Measurements from ENCODE around the gene ZBTB6.
"Not testable (repeated sequence)": the region's sequence is repeated elsewhere in the genome, so short reads cannot be mapped to it uniquely, and the experiment has no call there.

The ZBTB6 gene

DNA sequence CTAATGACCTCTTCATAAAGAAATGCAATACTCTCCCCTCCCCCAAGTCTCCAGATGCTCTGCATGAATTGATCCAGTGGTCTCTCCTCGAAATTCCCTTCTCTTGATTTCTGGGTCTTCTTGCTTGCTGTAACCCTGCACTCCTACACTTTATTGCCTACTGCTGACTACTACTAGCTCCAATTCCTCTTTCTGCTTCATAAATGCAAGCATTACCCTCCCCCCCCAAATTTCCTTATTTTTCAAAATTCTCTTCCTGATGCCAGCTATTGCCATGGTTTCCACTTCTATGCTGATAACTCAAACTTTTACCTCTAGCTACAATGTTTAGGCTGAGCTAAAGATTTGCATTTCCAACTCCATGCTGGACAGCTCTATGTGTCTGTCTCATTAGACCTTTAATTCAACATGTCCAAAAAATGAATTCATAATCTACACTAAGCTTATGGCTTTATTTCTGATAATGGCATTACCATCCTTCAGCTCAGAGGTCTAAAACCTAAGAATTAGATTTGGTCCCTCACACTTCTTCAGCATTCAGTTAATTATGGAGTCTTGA, 16.8 kb upstream of the ZBTB6 start:
- DNase-seq (ENCODE audit: low read depth): no peak

DNA sequence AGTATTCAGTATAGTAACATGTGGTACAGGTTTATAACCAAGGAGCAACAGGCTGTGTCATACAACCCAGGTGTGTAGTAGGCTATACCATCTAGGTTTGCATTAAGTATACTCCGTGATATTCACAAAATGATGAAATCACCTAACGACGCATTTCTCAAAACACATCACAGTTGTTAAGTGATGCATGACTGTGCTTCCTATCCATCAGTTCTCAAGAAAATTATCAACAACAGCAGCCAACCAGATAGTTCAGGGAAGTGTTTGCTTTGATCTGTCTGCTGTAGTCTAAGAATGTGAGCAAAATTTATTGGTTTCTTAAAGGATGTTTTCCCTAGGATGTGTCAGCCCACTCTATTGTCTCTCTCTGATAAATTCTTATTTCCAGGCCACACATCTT, 10.8 kb upstream of the ZBTB6 start:
- DNase-seq (ENCODE audit: low read depth): no peak

DNA sequence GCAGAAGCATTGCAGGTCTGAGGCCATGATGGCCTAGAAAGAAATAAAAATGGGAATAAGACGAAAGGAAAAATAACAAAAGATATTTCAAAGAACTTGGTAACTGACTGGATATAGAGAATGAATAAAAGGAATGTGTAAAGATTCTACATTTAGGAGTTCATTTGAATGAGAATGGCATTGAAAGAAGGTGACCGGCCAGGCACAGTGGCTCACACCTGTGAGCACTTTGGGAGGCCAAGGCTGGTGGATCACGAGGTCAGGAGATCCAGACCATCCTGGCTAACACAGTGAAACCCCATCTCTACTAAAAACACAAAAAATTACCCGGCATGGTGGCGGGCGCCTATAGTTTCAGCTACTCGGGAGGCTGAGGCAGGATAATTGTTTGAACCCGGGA, 9.6 kb upstream of the ZBTB6 start:
- DNase-seq (ENCODE audit: low read depth): no peak

DNA sequence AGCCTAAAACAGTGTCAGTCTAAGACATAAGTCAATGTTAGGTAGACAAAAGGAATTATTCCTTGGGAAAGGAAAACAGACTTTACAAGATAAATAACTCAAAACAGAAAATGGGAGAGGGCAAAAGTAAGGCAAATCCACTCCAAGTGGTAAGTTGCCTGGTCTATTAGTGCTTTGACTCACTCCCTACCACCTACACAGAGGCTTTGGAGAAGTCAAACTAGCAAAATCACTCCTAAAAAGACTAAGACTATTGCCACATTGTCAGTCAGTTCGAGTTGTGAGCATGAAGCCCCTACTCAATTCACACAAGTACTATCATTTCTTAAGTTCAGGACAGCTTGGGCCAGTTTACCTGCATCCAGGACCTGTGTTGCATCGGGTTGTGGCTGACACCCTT, 5.2 kb upstream of the ZBTB6 start:
- DNase-seq (ENCODE audit: low read depth): no peak

DNA sequence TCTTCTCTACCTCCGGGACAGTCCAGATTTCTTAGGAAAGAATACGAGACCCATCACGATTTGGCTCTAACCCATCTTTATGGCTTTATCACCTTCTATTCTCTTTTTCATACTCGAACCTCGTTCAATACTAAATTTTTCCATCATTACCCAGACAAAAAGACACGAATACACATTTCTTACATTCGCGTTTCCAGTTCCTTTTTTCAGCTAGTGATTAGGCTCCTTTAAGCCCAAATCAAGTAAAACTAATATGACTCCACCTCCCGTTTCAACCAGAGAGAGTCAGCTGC, 506 bp downstream of the ZBTB6 start:
- no peak for DNase-seq (ENCODE audit: low read depth)

DNA sequence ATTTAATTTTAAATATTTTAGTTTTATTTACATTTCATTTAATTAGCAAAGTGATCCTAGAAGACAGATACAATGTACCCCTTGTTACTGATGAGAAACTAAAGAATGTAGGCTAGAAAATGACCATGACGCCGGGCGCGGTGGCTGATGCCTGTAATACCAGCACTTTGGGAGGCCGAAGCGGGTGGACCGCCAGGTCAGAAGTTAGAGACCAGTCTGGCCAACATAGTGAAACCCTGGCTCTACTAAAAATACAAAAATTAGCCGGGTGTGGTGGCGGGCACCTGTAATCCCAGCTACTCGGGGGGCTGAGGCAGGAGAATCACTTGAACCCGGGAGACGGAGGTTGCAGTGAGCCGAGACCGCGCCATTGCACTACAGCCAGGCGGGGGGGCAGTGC, 7.0 kb downstream of the ZBTB6 start:
- not testable (repeated sequence) for DNase-seq (ENCODE audit: low read depth)

DNA sequence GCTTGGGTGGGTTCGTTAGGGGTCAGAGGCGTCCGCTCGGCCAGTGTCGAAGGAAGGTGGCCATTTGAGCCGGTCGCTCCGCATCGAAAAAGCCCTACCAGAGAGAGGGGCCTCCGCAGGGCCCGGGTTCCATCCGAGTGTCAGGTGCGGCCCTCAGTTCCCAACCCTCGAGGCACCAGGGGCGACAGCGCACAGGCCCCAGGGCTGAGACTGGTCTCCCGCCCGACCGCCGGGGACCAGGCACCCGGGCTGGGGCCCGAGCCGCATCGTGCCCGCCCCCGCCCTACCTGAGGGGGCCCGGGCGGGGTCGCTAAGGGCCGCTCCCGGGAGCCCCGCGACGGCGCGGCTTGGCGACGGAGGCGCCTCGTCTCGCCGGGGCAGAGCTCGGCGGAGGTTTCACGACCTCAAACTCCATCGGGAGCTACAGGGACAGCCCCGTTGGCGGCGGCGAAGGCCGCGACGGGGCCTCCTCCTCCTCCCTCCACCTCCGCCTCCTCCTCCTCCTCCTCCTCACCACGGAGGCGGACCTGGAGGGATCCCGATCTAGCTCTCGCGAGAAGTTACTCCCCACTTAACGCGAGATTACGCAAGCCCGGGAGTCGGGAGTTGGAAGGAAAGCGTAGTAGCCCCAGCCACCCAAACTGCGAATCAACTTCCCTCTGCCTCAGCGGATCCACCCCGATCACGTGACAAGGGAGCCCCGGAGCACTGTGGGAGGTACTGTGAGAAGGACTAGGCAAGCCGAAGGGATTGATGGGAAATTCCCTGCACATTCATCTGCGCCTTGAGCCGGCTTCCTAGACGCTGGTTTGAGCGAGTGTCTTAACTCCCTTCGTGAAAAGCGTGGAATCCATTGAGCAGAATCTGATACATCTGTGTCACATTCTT, 8.1 kb downstream of the ZBTB6 start, which contains the start of gene RC3H2:
Gene RC3H2, minus strand, starts transcription at position 537 of the 888 bp plus-strand sequence. CDS start 7,850 bp downstream, outside the sequence.
- peak; percentile 97 for DNase-seq (ENCODE audit: low read depth)

DNA sequence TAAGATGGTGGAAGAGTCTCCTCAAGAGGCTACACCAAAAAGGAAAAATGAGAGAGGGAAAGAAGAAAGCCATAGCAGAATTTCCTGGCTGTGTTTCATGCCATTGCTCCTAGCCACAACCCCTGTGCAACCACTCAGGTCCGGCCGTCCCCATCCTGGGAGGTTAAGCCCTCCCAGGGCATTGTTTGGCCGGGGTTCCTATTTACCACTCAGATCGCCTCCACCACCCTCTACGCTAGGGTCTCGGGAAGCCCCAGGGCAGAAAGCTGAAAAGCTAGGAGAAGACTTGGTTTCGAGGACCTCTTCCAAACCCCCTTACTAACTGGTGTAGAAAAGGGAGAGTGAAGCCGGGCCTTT, 8.7 kb downstream of the ZBTB6 start:
- DNase-seq (ENCODE audit: low read depth): no peak

DNA sequence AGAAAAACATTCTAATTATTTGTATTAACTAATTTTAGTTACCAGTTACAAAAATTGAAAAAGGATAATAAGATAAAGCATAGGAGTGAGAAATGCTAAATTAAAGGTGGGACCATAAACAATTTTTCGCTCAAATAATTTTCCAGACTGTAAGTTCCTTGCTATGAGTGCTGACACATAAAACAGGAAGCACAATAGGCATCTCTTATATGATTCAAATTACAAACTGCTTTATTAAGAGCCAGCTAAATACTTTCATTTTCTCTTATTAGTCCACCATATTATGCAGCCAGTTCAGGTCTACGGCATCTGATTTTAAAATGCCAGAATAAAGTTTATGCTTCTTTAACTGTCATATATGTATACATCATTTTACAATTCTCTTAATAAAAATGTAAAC, 12.3 kb downstream of the ZBTB6 start:
- no peak for DNase-seq (ENCODE audit: low read depth)

DNA sequence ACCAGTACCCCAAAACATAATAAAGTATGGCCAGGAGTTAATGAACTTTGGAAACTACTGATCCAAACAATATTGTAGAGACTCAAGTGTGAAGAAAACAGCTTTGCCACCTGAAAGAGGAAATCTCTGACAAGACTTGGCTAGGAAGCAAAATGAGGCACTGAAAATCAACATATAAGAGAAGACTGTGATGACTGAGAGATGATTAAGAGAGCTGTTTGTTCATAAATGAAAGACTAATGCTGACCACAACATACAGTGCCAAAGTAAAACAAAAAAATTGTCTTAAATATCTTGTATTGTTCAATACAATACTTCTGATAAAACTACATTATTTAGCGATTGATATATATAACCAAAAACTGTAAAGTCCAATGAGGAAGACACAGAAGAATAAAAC, 15.2 kb downstream of the ZBTB6 start:
- no peak for DNase-seq (ENCODE audit: low read depth)

DNA sequence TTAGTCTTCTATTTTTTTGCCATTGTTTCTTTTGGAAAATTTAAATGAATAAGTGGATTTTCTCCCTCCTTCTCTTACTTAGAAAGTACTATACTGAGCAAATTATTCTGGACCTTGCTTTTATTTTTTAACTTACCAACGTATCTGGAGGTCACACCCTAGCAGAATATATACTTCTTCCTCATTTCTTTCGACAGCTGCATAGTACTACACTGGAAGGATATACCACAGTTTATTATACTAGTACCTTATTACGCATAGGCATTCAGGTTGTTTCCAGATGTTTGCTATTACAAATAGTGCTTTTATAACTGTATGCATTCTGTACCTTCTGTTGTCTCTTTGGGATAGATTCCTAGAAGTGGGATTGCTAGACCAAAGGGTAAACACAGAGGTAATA, 24.6 kb downstream of the ZBTB6 start:
- no peak for DNase-seq (ENCODE audit: low read depth)

DNA sequence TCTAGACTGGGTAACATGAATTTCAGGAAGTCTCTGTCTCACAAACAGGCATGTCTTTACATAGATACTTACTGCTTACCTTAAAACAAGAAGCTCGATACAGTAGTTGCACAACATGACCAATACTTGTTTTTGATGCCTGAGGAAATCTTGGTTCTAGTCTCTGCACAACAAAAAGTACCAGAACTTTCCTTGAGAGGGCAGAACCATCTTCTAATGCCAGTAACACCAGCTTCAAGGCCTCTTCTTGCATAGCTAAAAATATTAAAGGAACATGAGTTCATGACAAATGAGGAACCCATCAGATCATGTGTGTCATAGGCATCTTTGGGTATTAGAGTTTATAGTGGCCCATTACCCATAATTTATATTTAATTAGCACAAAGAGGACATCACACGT, 30.0 kb downstream of the ZBTB6 start:
- DNase-seq (ENCODE audit: low read depth): no peak

DNA sequence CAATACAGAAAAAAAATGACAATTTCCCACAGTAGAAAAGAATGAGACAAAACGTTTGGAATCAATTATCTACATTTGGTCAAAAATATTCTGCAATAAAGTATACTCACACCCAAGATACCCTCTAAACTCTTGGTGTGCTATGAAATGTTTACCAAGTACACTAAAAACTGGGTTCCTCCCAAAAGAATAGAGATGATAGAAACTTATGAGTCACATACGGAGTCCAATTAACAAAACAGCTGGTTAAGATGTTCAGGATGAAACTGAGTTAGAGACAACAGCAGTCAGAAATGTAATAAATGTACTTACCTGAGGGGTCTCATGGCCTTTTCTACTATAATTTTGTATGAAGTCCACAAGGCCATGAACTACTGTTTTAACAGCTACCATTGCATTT, 33.7 kb downstream of the ZBTB6 start:
- DNase-seq (ENCODE audit: low read depth): no peak

DNA sequence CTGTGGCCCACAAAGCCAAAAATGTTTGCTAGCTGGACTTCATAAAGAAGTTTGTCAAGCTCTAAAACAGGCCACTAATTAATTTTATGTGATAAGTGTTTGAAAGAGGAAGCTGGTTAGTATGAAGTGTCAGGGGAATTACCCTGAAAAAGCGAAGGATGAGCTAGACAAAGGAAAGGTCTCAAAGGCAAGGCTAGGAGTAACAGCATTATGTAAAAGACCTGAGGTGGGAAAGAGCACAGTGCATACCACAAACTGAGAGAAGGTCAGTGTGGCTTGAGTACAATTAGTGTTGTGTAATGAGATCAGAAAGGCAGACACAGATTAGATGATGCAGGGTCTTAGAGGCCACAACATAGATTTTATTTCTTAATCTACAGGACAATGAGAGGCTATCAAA, 37.6 kb downstream of the ZBTB6 start:
- DNase-seq (ENCODE audit: low read depth): no peak

DNA sequence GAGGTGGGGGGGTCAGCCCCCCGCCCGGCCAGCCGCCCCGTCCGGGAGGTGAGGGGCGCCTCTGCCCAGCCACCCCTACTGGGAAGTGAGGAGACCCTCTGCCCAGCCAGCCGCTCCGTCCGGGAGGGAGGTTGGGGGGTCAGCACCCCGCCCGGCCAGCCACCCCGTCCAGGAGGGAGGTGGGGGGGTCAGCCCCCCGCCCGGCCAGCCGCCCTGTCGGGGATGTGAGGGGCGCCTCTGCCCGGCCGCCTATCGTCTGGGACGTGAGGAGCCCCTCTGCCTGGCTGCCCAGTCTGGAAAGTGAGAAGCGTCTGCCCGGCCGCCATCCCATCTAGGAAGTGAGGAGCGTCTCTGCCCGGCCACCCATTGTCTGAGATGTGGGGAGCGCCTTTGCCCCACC, 45.8 kb downstream of the ZBTB6 start:
- DNase-seq (ENCODE audit: low read depth): not testable (repeated sequence)

DNA sequence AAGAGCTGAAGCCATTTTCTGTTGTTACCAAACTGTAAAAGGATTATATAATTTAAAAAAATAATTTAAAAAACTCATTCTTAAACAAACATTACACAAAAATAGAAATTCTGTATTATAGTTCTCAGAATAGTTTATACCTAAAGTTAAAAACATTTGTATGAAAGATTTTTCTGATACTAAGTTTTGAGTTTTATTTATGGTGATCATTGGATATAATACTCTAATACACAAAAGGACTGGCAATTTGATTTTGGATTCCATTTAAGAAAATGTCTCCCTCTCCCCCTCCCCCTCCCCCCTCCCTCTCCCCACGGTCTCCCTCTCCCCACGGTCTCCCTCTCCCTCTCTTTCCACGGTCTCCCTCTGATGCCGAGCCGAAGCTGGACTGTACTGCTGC, 47.0 kb downstream of the ZBTB6 start:
- no peak for DNase-seq (ENCODE audit: low read depth)

DNA sequence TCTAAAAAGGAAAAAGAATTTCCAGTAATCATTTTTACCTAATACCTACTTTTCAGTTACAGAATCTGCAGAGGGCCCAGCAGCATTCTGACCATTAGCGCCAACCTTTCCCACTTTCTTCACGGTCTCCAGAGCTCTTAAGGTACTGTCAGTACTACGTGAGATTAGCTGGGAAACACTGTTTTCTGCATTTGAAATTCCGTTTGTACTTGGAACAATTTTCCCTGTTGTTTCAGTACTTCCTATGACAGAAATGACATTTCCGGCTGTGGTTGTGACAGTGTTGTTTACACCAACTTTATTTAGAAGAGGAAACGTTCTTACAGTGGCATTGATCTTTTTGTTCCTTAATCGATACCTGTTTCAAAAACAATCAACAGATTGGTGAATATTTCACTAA, 47.8 kb downstream of the ZBTB6 start:
- DNase-seq (ENCODE audit: low read depth): no peak

DNA sequence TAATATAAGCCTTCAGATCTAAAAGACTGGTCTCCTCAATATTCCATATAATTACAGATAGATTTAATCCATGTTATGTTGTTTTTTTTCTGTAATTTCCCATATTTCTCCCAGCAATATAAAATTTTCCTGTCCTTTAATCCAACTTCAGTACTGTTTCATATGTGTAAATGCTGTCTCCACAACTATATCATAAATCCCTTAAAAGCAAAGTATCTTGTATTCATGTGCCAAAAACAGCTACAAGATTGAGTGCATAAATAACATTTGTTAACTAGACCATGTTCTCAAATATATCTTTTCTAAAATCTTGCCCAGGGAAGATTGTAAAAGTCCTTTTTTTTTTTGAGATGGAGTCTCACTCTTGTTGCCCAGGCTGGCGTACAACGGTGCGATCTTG, 49.7 kb downstream of the ZBTB6 start:
- DNase-seq (ENCODE audit: low read depth): no peak

DNA sequence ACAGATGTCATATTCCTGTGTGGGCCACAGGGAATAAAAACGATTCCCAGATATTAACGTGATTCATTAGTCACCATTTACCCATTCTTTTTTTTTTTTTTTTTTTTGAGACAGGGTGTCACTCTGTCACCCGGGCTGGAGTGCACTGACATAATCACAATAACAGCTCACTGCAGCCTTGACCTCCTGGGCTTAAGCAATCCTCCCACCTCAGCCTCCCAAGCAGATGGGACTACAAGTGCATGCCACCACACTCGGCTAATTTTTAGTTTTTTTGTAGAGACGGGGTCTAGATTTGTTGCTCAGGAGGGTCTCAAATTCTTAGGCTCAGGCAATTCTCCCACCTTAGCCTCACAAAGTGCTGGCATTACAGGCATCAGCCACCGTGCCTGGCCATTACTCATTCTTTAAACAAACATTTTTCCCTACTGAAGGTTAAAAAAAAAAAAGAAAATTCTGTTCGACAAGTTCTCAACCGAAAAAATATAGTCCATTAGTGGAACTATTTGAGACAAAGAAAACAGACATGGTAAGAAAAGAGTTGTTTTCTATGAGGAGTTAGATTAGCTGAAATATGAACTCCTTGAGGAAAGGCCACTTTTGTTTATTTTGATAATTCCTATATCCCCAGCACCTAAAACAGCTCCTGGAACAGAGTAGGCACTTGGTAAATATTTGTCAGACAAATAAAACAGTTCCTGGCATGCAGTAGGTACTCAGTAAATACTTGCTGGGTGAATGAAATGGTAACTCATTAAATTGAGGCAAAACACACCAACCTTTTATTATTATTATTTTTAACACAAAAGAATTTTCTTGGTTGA, 52.6 kb downstream of the ZBTB6 start:
- no peak for DNase-seq (ENCODE audit: low read depth)
